ENCODE results near the gene TRIM5. TPM values are rescaled to one million over a fixed set of nuclear protein-coding genes. Genes with fewer than 3 reads are reported as not detected.
A peak's percentile ranks its signal among the peaks of the same experiment; 100 is the strongest.

Gene TRIM5
- total and polyA plus RNA-seq, 4 experiments from 2014 or later: 9.1 to 35.5 (median 21.7) TPM

GRCh38 chr11:5622802-5623201 lies 62.1 kb downstream of the TRIM5 start:
- CTCF ChIA-PET (ENCODE audit: partially characterized antibody): no interaction called here
- Mint-ChIP-seq H3K27ac (peak overlapping the region in 1 of 7 donors; percentile 42), H3K9me3 (no peaks in the 10 kb centered on the region), H3K36me3 (peaks cover 5 to 8% of the 10 kb centered on the region in 2 donors), H3K4me3 (peak overlapping the region in 4 of 8 donors; percentile 11 to 63 (median 40)), H3K4me1 (peaks cover 29 to 44% (median 38%) of the 10 kb centered on the region in 4 donors), H3K27me3 (no peaks in the 10 kb centered on the region)
- POLR2A ChIA-PET (ENCODE audit: partially characterized antibody): no interaction called here
- peaks cover 32% of the 10 kb centered on the region for H3K4me1 ChIP-seq (ENCODE audit: insufficient read depth, low read length)
- intact Hi-C loops (cut with micrococcal nuclease): no loop called here
- H3K27ac ChIP-seq (ENCODE audit: low read depth, low read length): no peak overlapping the region
- no peaks in the 10 kb centered on the region for H3K36me3 ChIP-seq (ENCODE audit: insufficient read depth, low read length)
- no peak overlapping the region for H3K4me3 ChIP-seq (ENCODE audit: low read length in 2 of 2)
- DNase-seq: no peak
- H3K9me3 ChIP-seq (ENCODE audit: control insufficient read depth in 1 of 2, low read length in 2 of 2): no peaks in the 10 kb centered on the region
- H3K27me3 ChIP-seq (ENCODE audit: insufficient read depth, low read length): no peaks in the 10 kb centered on the region

- H3K4me1 ChIP-seq (ENCODE audit: insufficient read depth, low read length): peaks cover 24% of the 10 kb centered on the region
- no peak overlapping the region for H3K4me3 ChIP-seq (ENCODE audit: low read length in 2 of 2)
- no peaks in the 10 kb centered on the region for H3K36me3 ChIP-seq (ENCODE audit: insufficient read depth, low read length)
- CTCF ChIA-PET (ENCODE audit: partially characterized antibody): interaction anchor here (1.1 kb wide), 1 partner anchor 69 kb away, joined by 5 read pairs; no protein-coding TSS in a partner anchor
- H3K27me3 ChIP-seq (ENCODE audit: insufficient read depth, low read length): no peaks in the 10 kb centered on the region
- H3K4me1 Mint-ChIP-seq: peaks cover 18 to 32% (median 27%) of the 10 kb centered on the region in 4 donors
- no peak for DNase-seq
- H3K27ac ChIP-seq (ENCODE audit: low read depth, low read length): no peak overlapping the region
- intact Hi-C loops (cut with micrococcal nuclease): no loop called here
- no peaks in the 10 kb centered on the region for H3K27me3 Mint-ChIP-seq
- no peaks in the 10 kb centered on the region for H3K9me3 Mint-ChIP-seq
- peaks cover 0 to 8% of the 10 kb centered on the region in 2 donors for H3K36me3 Mint-ChIP-seq
- H3K9me3 ChIP-seq (ENCODE audit: control insufficient read depth in 1 of 2, low read length in 2 of 2): no peaks in the 10 kb centered on the region
- no peak overlapping the region for H3K4me3 Mint-ChIP-seq
- POLR2A ChIA-PET (ENCODE audit: partially characterized antibody): interaction anchor here (2.2 kb wide), 1 partner anchor 63 kb away, joined by 4 read pairs; the partner anchor contains the start of gene TRIM5
- no peak overlapping the region for H3K27ac Mint-ChIP-seq
Measured at GRCh38 chr11:5621580-5621979, 63.3 kb downstream of the TRIM5 start.

- ChIA-PET POLR2A (ENCODE audit: partially characterized antibody) (interaction anchor here (2.2 kb wide), 1 partner anchor 64 kb away, joined by 4 read pairs; the partner anchor contains the start of gene TRIM5), CTCF (ENCODE audit: partially characterized antibody) (interaction anchor here (1.1 to 1.2 kb wide), 2 partner anchors 64 to 70 kb away, joined by 3 to 5 read pairs; partner anchors contain the start of gene TRIM5)
- H3K4me3 Mint-ChIP-seq: no peak overlapping the region
- Histone ChIP-seq H3K9me3 (ENCODE audit: control insufficient read depth in 1 of 2, low read length in 2 of 2) (no peaks in the 10 kb centered on the region), H3K36me3 (ENCODE audit: insufficient read depth, low read length) (no peaks in the 10 kb centered on the region), H3K4me1 (ENCODE audit: insufficient read depth, low read length) (peaks cover 18% of the 10 kb centered on the region), H3K4me3 (ENCODE audit: low read length in 2 of 2) (no peak overlapping the region), H3K27me3 (ENCODE audit: insufficient read depth, low read length) (no peaks in the 10 kb centered on the region), H3K27ac (ENCODE audit: low read depth, low read length) (no peak overlapping the region)
- H3K27ac Mint-ChIP-seq: peak overlapping the region in 1 of 7 donors; percentile 36
- no peak for DNase-seq
- H3K9me3 Mint-ChIP-seq: no peaks in the 10 kb centered on the region
- peaks cover 17 to 25% (median 21%) of the 10 kb centered on the region in 4 donors for H3K4me1 Mint-ChIP-seq
- peaks cover 0 to 8% of the 10 kb centered on the region in 2 donors for H3K36me3 Mint-ChIP-seq
- H3K27me3 Mint-ChIP-seq: no peaks in the 10 kb centered on the region
- intact Hi-C loops (cut with micrococcal nuclease): no loop called here
Measured at GRCh38 chr11:5620651-5621521, 64.0 kb downstream of the TRIM5 start.

GRCh38 chr11:5618807-5619206 lies 66.1 kb downstream of the TRIM5 start:
- no peak for DNase-seq
- ChIA-PET POLR2A (ENCODE audit: partially characterized antibody) (no interaction called here), CTCF (ENCODE audit: partially characterized antibody) (interaction anchor here (1.1 kb wide), 1 partner anchor 13 kb away, joined by 3 read pairs; no protein-coding TSS in a partner anchor)
- Mint-ChIP-seq H3K4me3 (no peak overlapping the region), H3K27me3 (no peaks in the 10 kb centered on the region), H3K36me3 (peaks cover 0 to 1% of the 10 kb centered on the region in 2 donors), H3K27ac (no peak overlapping the region), H3K9me3 (no peaks in the 10 kb centered on the region), H3K4me1 (peaks cover 2 to 6% (median 3%) of the 10 kb centered on the region in 4 donors)
- no peak overlapping the region for H3K27ac ChIP-seq (ENCODE audit: low read depth, low read length)
- no peaks in the 10 kb centered on the region for H3K36me3 ChIP-seq (ENCODE audit: insufficient read depth, low read length)
- H3K9me3 ChIP-seq (ENCODE audit: control insufficient read depth in 1 of 2, low read length in 2 of 2): no peaks in the 10 kb centered on the region
- H3K4me3 ChIP-seq (ENCODE audit: low read length in 2 of 2): no peak overlapping the region
- no peaks in the 10 kb centered on the region for H3K27me3 ChIP-seq (ENCODE audit: insufficient read depth, low read length)
- intact Hi-C loops (cut with micrococcal nuclease): no loop called here
- peaks cover 2% of the 10 kb centered on the region for H3K4me1 ChIP-seq (ENCODE audit: insufficient read depth, low read length)

Other genes with a start within 250 kb of the TRIM5 start
- not detected for gene OR51I1, start 243.6 kb downstream of the TRIM5 start, total RNA-seq
- not detected for gene OR51I1, start 243.6 kb downstream of the TRIM5 start, polyA plus RNA-seq
- gene OR51I2, start 235.8 kb downstream of the TRIM5 start, total RNA-seq: not detected
- not detected for gene OR51I2, start 235.8 kb downstream of the TRIM5 start, polyA plus RNA-seq
- not detected for gene OR52D1, start 196.4 kb downstream of the TRIM5 start, total RNA-seq
- not detected for gene OR52D1, start 196.4 kb downstream of the TRIM5 start, polyA plus RNA-seq
- not detected for gene UBQLN3, start 175.1 kb downstream of the TRIM5 start, total RNA-seq
- gene UBQLN3, start 175.1 kb downstream of the TRIM5 start, polyA plus RNA-seq: not detected
- under 1 TPM; 0.47 to 0.50 TPM for gene UBQLNL, start 168.4 kb downstream of the TRIM5 start, total RNA-seq
- not detected for gene UBQLNL, start 168.4 kb downstream of the TRIM5 start, polyA plus RNA-seq
- gene OR52H1, start 136.5 kb downstream of the TRIM5 start, total RNA-seq: not detected
- gene OR52H1, start 136.5 kb downstream of the TRIM5 start, polyA plus RNA-seq: not detected
- gene OR52B6, start 104.2 kb downstream of the TRIM5 start, total RNA-seq: not detected
- gene OR52B6, start 104.2 kb downstream of the TRIM5 start, polyA plus RNA-seq: not detected
- not detected for gene TRIM6, start 88.4 kb downstream of the TRIM5 start, total RNA-seq
- not detected for gene TRIM6, start 88.4 kb downstream of the TRIM5 start, polyA plus RNA-seq
- 10 to 100 TPM; 10.4 to 11.6 TPM for gene TRIM34, start 60.1 kb downstream of the TRIM5 start, total RNA-seq
- gene TRIM34, start 60.1 kb downstream of the TRIM5 start, polyA plus RNA-seq: 10 to 100 TPM in 1 of 2 donors, 1 to 10 TPM in 1; 9.6 to 20.2 TPM
- 100 to 1,000 TPM; 349 to 353 TPM for gene TRIM22, start 4.7 kb upstream of the TRIM5 start, total RNA-seq
- gene TRIM22, start 4.7 kb upstream of the TRIM5 start, polyA plus RNA-seq: 100 to 1,000 TPM; 187 to 190 TPM
- under 1 TPM; 0.44 to 0.61 TPM for gene OR56B1, start 51.4 kb upstream of the TRIM5 start, total RNA-seq
- under 1 TPM in 1 of 2 donors, not detected in 1; 0.20 TPM for gene OR56B1, start 51.4 kb upstream of the TRIM5 start, polyA plus RNA-seq
- 1 to 10 TPM; 1.6 to 2.2 TPM for gene OR52N4, start 69.2 kb upstream of the TRIM5 start, total RNA-seq
- under 1 TPM; 0.50 to 0.60 TPM for gene OR52N4, start 69.2 kb upstream of the TRIM5 start, polyA plus RNA-seq
- gene OR52N5, start 98.3 kb upstream of the TRIM5 start, total RNA-seq: not detected
- gene OR52N5, start 98.3 kb upstream of the TRIM5 start, polyA plus RNA-seq: not detected
- not detected for gene OR52N1, start 106.2 kb upstream of the TRIM5 start, total RNA-seq
- not detected for gene OR52N1, start 106.2 kb upstream of the TRIM5 start, polyA plus RNA-seq
- gene OR52N2, start 123.8 kb upstream of the TRIM5 start, total RNA-seq: not detected
- not detected for gene OR52N2, start 123.8 kb upstream of the TRIM5 start, polyA plus RNA-seq
- not detected for gene OR52E6, start 156.8 kb upstream of the TRIM5 start, total RNA-seq
- gene OR52E6, start 156.8 kb upstream of the TRIM5 start, polyA plus RNA-seq: not detected
- not detected for gene OR52E8, start 172.6 kb upstream of the TRIM5 start, total RNA-seq
- not detected for gene OR52E8, start 172.6 kb upstream of the TRIM5 start, polyA plus RNA-seq
- not detected for gene OR52E4, start 195.6 kb upstream of the TRIM5 start, total RNA-seq
- gene OR52E4, start 195.6 kb upstream of the TRIM5 start, polyA plus RNA-seq: not detected
- not detected for gene OR52E5, start 208.1 kb upstream of the TRIM5 start, total RNA-seq
- gene OR52E5, start 208.1 kb upstream of the TRIM5 start, polyA plus RNA-seq: not detected